ENCODE measurements around the gene PDE7B. TPM values are rescaled to one million over a fixed set of nuclear protein-coding genes. Genes with fewer than 3 reads are reported as not detected.
A peak's percentile ranks its signal among the peaks of the same experiment; 100 is the strongest.
"Not testable (repeated sequence)": the region's sequence is repeated elsewhere in the genome, so short reads cannot be mapped to it uniquely, and the experiment has no call there.

The PDE7B gene
- total RNA-seq, 1 experiment from 2014 or later = 1.3 TPM

DNA sequence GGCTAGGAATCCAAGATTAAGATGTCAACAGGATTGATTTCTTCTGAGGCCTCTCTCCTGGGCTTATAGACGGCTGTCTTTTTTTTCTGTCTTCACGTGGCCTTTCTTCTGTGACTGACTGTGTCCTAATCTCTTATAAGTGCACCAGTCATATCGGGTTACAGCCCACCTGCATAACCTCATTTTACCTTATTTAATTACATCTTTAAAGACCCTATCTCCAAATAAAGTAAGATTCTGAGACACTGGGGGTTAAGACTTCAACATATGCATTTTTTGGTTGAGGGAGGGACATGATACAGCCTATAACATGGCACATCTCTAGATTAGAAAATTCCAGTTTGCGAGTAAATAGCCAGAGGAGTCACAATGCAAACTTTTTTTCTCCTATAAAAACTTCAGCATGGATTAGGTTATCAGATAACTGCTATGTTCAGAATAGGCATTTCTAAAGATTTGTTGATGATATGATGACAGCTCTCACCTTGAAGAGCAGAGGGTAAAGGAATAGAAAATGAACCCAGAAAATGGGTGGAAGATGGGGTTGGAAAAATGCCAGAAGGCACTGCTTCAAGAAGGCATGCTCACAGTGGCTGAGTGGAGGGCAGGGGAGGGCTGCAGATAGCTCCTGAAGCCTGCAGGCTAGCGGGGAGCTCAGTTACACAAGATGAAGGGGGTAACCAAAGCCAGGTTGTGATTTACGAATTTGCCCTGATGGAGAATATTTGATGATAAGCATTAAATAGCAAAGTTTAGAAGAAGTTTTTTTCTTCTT lies 8.7 kb upstream of the PDE7B start:
- no peak for DNase-seq (ENCODE audit: low read depth)

DNA sequence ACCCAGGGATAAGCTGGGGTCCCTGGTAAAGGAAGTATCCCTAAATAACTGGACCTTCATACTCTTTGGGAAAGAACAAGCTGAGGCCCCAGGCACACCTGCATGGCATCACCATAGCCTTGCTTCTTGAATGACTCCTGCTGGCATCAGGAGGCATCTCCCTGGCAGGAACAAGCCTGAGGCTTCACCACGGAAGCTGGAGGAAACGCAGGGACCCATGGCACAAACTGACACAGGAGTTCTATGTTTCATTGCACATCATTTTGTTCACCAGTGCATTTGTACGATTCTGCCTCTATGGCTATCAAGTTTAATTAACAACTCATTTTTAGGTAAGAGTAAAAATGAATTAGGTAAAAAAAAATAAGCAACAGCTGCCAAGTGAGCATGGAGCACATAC lies 619 bp upstream of the PDE7B start:
- DNase-seq (ENCODE audit: low read depth) = no peak

DNA sequence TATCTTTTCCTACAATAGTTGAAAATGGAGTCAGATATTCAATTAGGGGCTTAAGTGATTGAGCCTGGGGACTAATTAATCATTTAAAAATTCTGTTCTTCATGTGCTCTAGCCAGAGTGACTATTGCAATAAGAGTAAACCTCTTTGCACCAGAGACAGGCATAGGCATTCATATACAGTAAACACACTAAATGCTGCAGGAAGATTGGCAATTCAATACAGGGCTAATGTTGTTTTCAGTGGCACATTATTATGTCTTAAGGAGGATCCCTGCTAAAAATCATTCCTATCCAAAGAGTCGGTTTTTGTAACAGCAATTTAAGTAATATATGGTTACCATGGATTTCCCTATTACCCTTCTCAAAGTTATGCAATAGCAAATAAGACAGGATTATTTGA lies 1.2 kb downstream of the PDE7B start:
- no peak for DNase-seq (ENCODE audit: low read depth)

DNA sequence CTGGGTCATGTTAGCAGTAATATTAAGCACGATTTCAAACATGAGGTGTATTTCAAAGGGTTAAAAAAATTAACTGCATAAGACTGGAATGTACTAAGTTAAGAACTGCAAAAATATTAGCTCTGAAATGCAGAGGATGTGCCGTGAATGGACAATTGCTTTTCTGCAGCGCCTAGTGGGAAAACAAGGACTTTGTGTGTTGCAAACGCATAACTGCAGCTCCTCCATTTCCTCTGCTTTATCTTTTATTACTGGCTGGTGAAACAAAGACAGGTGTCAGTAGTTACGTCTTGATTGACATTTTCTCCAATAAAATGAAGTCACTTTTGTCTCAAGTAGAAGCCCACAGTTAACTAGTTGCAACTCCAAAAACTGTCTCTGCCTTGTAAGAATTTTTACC lies 1.7 kb downstream of the PDE7B start:
- DNase-seq (ENCODE audit: low read depth) = no peak

DNA sequence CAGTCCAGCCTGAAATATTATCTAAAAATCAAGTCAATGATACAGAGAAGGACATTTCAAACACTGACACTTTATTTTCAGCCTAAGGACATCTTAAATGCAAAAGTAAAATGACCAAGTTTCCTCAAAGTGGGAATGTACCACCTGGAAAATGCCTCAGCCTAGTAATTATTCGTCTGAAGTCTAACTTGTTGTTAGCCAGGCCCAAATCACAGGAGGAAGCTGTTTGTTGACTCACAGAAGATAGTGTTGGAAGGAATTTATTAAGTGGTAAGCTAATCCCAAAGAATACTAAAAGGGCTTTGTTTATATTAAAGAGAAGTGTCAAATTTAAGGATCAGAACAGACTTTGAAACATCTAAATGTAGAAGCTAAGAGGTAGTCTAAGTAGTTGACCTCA lies 2.5 kb downstream of the PDE7B start:
- DNase-seq (ENCODE audit: low read depth) = no peak

DNA sequence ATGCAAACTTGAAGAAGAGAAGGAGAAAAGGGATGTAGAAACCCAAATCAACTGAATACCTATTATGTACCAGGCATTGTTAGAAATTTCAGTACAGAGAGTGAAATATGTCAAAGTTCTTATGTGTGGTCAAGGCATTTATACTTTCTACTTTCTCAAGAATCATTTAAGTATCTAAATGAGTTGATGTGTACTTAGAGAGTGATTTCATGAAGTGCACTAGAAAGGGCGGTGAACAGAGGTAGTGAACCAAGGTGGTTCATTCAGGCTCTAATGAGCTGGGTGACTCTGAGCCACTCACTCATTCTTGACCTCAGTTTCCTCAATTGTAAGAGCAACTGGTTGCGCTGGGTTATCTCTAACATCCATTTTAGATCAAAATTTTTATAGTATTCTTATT lies 3.3 kb downstream of the PDE7B start:
- DNase-seq (ENCODE audit: low read depth) = no peak

DNA sequence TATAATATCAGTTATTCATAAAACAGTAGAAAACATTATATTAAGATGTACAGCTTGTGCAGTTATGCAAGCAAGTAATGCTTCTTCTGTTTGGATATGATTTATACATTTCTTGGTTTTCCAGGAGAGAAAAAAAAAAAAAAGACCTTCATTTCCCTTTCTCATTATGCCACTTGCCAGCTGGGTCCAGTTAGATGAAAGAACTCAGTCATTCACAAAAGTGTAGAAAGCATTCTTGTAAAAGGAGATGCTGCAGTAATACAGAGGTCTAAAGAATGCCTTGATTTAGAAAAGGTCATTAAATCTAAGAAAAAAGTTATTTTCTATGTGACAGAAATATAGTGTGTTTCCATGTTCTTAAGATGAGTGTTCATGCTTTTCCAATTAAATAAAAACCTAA lies 7.4 kb downstream of the PDE7B start:
- no peak for DNase-seq (ENCODE audit: low read depth)

DNA sequence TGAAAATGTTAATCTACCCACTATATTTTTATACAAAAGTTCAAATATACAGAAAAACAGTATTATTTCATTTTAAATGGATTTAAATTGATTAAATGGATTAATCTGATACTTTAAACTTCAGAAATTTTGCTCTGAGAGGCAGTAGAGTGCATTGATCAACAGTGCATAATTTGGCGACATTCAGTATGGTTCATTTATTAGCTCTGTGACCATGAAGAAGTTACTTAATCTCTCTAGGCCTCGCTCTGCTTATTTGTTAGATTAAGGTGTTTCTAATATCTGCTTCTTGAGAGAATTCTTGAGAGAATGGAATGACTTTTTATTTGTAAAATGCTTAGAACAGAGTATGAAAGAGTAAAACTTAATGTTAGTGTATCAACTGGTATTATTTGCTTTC lies 8.9 kb downstream of the PDE7B start:
- DNase-seq (ENCODE audit: low read depth) = no peak

DNA sequence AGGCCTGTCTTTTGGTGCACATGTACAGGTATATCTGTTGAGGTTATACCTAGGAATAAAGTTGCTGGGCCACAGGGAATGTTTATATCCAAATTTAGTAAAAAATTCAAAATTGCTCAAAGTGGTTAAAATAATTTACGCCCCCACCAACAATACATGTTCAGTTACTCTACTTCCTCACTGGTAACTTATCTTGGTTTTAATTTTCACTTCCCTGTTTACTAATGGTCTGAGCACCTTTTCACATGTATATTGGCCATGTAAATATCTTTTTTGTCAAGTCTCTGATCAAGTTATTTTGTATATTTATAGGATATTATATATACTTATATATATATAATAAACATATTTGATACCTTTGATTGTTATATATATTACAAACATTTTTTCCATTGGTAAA lies 9.7 kb downstream of the PDE7B start:
- DNase-seq (ENCODE audit: low read depth) = no peak

DNA sequence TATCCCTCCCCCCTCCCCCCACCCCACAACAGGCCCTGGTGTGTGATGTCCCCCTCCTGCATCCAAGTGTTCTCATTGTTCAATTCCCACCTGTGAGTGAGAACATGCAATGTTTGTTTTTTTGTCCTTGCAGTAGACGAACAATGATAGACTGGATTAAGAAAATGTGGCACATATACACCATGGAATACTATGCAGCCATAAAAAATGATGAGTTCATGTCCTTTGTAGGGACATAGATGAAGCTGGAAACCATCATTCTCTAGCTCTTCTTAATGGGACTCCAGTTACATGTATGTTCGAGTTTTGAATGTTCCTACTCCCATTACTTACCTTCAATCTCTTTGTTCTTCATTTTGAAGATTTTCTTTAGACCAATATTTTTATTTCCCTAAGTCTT lies 13.4 kb downstream of the PDE7B start:
- not testable (repeated sequence) for DNase-seq (ENCODE audit: low read depth)

DNA sequence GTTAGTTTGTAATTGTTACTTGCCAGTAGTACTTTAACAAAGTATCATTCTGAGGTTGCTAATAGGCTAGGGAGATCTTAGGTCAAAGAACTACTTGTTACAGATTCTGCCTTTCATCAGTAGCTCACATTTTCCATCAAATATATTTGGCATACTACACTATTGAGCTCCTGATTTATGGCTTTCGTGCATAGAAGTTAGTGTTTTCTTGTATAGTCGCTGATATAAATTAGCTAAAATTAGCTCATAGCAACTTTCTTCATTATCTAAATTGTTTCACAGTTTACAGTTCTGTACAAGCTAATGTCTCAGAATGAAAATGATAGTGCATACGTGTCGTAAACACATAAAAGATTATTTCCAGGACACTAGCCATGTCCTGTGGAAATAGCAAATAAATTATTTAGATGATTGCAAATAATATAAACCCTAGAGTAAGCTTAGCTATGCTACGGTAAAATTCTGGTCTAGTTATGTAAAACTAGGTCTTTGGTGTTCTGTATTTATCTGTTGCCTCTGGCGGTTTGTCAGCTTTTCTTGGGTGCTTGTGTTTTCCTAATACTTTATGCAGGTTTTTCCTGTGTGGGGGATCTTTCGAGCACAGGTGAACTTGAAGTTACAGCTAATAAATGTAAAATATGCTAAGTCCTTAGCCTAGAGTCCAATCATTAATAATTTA lies 15.1 kb downstream of the PDE7B start:
- no peak for DNase-seq (ENCODE audit: low read depth)

DNA sequence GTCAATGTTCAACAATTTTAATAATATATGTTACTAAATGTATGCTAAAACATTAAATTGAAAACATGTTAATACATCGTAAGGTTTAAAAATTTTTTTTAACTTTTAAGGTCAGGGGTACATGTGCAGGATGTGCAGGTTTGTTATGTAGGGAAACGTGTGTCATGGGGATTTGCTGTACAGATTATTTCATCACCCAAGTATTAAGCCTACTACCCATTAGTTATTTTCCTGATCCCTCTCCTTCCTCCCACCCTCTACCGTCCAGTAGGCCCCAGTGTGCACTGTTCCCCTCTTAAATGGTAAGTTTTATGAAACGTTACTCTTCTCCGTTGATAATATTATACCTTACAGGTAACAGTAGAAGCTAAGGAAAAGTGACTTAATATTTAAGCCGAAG lies 15.8 kb downstream of the PDE7B start:
- no peak for DNase-seq (ENCODE audit: low read depth)

DNA sequence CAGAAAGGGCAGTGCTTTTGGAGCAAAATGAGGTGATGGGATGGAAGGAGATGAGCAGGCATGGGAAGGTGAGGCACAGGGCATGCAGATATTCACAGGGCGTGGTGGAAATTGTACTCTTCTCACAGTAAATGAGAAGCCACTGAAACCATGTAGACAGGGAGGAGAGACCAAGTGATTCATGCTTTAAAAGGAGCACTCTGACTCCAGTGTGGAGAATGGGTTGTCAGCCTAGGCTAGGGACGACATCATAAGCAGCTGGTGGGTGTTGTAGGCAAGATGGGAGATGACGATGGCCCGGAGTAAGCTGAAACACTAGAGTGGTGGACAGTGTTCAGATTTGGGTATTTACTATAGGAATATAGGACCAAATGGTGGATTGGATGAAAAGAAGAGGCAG lies 18.4 kb downstream of the PDE7B start:
- peak; percentile 30 for DNase-seq (ENCODE audit: low read depth)

DNA sequence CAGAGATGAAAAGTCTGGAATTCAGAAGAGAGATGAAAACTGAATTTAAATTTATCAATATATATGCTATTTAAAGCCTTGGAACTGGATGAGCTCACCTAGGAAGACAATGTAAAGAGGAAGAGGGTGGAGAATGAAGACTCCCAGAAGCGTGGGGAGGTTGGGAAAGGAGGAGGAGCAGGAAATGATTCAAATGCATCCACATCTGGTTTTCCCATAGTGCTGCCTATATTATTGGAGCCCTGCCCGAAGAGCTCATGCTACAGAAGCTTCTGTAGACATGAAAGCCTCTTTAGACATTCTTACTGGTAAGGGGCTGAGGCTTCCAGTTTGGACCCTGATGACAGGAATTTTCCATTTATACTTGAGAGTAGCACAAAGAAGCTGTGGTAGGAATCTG lies 19.2 kb downstream of the PDE7B start:
- DNase-seq (ENCODE audit: low read depth) = peak; percentile 92

DNA sequence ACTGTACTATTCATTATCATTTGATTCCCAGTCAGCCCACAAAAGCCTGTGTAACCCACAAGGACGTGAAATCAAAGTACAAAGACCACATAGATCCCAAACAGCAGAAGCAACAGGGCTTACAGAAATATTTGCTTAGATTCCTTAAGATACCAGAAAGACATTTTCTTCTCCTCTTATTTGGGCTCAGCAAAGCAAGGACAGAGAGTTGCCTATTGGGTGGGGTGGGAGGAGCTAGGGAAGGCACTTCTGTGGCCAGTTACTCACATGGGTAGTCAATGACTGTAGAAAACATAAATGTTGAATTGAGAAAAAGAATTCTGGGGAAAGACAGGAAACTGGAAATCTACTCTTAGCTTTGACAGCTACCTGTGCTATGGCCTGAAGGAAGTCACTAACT lies 19.8 kb downstream of the PDE7B start:
- peak; percentile 51 for DNase-seq (ENCODE audit: low read depth)

DNA sequence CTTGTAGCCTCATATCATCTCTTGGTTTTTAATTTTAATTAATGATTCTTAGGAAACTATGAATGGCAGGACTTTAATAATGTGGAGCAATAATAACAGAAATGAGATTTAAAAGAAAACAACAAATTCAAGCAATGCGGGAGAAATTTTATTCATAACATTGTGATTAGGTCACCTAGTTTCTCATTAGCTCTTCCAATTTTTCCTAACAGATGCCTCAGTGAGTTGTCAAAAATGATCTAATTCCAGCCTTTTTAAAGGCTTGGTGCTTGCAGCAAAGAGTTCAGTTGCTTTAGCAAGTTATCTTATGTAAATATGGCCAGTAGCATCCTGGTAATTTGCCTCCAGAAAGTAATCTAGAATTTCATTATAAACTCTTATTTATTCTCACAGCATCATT lies 20.4 kb downstream of the PDE7B start:
- peak; percentile 26 for DNase-seq (ENCODE audit: low read depth)

DNA sequence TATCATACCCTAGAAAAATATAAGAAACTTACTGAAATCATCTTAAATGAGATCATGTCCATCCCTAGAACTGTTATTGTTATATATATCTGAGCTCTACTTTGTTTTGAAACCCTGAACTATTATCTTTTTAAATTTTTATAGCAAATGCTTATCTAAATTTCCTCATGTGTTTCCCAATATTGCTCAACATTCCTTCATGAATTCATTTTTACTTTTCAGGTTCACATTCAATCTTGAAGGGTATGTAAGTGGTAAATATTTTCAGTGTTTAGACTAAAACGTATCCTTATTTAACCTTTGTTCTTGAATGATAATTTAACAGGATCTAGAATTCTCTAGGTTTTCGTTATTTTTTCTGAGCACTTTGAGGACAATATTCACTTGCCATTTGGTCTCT lies 23.9 kb downstream of the PDE7B start:
- no peak for DNase-seq (ENCODE audit: low read depth)

DNA sequence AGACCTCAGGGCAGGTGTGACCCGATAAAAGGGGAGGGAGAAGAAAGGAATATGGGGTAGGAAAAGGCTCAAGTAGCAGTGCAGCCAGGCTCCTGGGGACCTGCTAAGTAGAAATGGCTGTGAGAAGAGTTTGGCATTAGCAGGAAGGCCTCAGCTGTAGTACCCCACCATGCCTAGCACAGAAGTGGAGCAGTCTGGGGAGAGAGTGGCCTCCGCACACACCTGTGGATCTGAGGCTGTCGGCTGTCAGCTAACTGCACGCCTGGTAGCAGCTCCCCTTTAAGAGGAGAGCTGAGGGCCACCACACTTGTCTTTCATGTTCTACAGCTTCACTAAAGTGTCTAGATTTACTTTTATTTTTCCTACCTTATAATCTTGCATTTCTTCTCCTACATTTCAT lies 24.6 kb downstream of the PDE7B start:
- no peak for DNase-seq (ENCODE audit: low read depth)

DNA sequence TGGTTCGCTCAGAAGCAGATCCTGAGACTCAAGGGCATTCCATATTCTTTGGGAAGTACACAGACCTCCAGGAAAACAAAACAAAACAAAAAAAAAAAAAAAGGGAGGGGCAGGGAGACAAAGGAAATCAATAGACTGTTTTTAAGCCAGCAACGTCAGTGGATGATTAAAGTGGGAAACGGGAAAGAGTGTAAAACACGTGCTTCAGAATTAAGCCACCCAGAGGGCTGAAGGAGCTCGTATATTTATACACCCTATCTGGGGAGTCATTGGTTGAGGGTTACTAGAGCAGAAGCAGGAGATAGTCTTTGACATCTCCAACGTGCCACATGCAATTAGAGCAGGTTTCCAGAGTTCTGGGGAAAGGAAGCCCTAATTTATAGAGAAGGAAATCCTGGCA lies 26.2 kb downstream of the PDE7B start:
- DNase-seq (ENCODE audit: low read depth) = no peak

DNA sequence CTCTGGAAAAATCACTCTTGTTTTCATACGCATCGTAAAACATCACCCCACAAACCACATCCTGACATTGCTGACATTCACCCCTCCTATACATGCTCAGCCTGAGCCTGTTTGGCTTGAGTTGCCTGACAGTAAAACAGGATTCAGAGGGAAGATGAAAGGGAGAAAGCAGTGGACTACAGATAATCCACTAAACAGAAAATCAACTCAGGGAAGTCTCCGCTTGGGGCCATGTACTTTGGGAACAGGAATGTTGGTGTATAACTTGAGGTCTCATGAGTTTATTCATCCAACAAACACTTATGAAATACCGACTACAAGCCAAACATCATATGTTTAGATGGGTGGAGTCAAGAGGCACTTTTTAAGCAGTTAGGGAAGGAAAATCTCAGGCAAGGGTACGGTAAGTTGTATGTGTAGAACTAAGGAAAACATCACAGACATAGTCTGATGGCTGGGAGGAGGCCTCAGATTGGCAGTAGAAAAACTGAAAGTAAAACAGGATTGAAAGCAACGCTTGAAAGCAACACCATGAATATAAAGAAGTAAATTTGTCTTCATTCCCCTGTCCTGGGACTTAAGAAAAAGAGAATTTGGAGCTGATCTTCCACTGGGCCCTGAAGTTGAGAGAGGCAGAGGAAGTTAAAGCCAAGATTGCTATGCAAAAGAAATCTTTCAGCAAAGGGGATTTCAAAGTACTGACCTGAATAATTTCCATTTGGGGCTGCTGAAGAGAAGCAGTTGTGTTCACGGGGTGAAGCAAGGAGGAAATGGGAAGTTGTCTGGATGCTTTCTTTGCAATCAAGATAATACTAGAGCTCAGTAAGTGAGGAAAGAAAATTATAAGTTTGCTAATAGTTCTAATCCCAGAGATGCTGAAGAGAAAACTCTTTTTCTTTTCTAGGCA lies 28.8 kb downstream of the PDE7B start:
- peak; percentile 83 for DNase-seq (ENCODE audit: low read depth)

DNA sequence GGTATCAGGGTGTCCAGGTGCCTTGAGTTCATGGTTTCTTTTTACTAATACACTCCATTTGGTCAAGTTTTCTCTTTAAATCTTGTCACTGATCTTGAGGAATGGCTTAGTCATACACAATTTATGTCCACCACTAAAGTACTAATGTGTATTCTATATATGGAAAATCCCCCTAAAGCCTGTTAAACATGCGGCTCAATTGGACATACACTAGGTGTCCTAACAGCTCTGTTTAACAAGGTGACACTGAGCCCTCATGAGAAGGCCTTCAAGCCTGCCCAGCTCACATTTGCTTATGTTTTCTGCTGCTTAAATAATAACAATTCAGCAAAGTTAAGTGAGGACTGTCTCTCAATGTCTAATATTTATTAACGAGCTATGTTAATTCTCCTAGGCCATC lies 31.5 kb downstream of the PDE7B start:
- peak; percentile 24 for DNase-seq (ENCODE audit: low read depth)

DNA sequence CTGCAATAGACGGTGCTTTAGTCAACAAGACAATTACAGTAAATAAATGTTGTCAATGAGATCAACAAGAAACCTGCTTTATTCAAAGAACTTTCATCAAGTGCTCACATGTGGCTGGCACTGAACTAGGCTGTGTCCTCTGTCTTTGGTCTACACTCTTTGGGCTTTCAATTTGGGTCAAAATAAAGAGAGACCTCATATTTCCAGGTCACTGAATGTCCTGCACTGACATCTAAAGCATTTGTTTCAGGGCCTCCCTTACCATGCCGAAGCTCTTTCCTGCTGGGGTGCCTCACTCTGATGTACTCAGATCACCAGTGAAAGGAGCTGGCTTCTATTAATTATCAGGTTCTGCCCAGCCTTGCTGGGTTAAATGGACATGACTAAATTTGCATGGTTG lies 32.0 kb downstream of the PDE7B start:
- no peak for DNase-seq (ENCODE audit: low read depth)

Data from HT1080 (cell line).